ENCODE data around the gene PPM1N.

DNA sequence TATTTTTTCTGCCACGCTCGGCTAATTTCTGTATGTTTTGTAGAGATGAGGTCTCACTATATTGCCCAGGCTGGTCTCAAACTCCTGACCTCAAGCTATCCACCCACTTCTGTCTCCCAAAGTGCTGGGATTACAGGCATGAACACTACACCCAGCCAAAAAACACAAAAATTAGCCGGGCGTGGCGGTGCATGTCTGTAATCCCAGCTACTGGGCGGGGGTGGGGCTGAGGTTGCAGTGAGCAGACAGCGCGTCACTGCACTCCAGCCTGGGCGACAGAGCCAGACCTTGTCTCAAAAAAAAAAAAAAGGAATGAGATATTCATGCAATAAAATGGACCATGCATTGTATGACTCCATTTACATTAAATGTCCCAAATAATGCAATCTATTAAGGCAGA is 41.2 kb downstream of the PPM1N start:
- TF ChIP-seq, protein P1, sequence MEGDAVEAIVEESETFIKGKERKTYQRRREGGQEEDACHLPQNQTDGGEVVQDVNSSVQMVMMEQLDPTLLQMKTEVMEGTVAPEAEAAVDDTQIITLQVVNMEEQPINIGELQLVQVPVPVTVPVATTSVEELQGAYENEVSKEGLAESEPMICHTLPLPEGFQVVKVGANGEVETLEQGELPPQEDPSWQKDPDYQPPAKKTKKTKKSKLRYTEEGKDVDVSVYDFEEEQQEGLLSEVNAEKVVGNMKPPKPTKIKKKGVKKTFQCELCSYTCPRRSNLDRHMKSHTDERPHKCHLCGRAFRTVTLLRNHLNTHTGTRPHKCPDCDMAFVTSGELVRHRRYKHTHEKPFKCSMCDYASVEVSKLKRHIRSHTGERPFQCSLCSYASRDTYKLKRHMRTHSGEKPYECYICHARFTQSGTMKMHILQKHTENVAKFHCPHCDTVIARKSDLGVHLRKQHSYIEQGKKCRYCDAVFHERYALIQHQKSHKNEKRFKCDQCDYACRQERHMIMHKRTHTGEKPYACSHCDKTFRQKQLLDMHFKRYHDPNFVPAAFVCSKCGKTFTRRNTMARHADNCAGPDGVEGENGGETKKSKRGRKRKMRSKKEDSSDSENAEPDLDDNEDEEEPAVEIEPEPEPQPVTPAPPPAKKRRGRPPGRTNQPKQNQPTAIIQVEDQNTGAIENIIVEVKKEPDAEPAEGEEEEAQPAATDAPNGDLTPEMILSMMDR (IDR thresholded peaks at IDR 0.05): no peak
- no peak for TF ChIP-seq EP300 (IDR thresholded peaks at IDR 0.05)
